Osteoblast (primary cell): Measurements from ENCODE around the gene C19orf53. TPM values are rescaled to one million over a fixed set of nuclear protein-coding genes. Genes with fewer than 3 reads are reported as not detected.

Source experiments
- DNase-seq: peaks from one replicate; pipeline ENCODE4 v3.0.0; 2011; ENCODE audit warnings: low spot score, mixed read lengths; ENCODE audit not compliant: insufficient read length; ENCODE audit errors: missing footprints
- H2AFZ ChIP-seq: 2 replicates; pipeline ENCODE4 v1.6.0; 2011; ENCODE audit warnings: mild to moderate bottlenecking, low read length
- H3K27ac ChIP-seq: 2 replicates; pipeline ENCODE4 v1.5.1; 2011; ENCODE audit warnings: mild to moderate bottlenecking, low read depth, low read length, moderate library complexity
- H3K27me3 ChIP-seq: 2 replicates; pipeline ENCODE4 v1.6.0; 2012; ENCODE audit warnings: mild to moderate bottlenecking, control low read depth, inconsistent platforms, low read length, moderate library complexity; ENCODE audit not compliant: insufficient read depth
- H3K36me3 ChIP-seq: 2 replicates; pipeline ENCODE4 v1.5.1; 2011; ENCODE audit warnings: mild to moderate bottlenecking, low read length, control low read depth, moderate library complexity; ENCODE audit not compliant: insufficient read depth
- H3K4me1 ChIP-seq: 2 replicates; pipeline ENCODE4 v1.5.1; 2011; ENCODE audit warnings: mild to moderate bottlenecking, low read length, control low read depth, moderate library complexity; ENCODE audit not compliant: insufficient read depth
- H3K4me2 ChIP-seq: 2 replicates; pipeline ENCODE4 v1.6.0; 2011; ENCODE audit warnings: mild to moderate bottlenecking, low read length; ENCODE audit not compliant: insufficient read depth
- H3K4me3 ChIP-seq: fragments of 200-600 bp; sonication (generic); 3 replicates; pipeline ENCODE4 v1.5.1; 2012; ENCODE audit warnings: mild to moderate bottlenecking, low read length, inconsistent platforms; ENCODE audit not compliant: insufficient read depth
- H3K79me2 ChIP-seq: 2 replicates; pipeline ENCODE4 v1.6.0; 2012; ENCODE audit warnings: mild to moderate bottlenecking, low read length, control low read depth, inconsistent platforms; ENCODE audit not compliant: insufficient read depth
- H3K9me3 ChIP-seq: 2 replicates; pipeline ENCODE4 v1.5.1; 2011; ENCODE audit warnings: low read depth, low read length, control low read depth
- H4K20me1 ChIP-seq: 2 replicates; pipeline ENCODE4 v1.6.0; 2012; ENCODE audit warnings: mild to moderate bottlenecking, low read length, control low read depth; ENCODE audit not compliant: insufficient read depth
- CTCF ChIP-seq: IDR thresholded peaks from 2 replicates; pipeline ENCODE4 v1.5.1; 2011; ENCODE audit warnings: mild to moderate bottlenecking, low read depth, low read length, moderate library complexity; ENCODE audit errors: extremely low read depth
- total RNA-seq: library from RNA; depleted of rRNA; stranded (reverse); fragments of >200 nt; gene quantifications from 2 replicates; pipeline ENCODE4 v1.2.3, GENCODE V29; 2012

Gene C19orf53
- total RNA-seq, 1 donor = 33.3 TPM

- DNase-seq = no peak
- Histone ChIP-seq H3K9me3 (no peaks in the 10 kb centered on the region), H3K27ac (peak overlapping the region; percentile 33), H3K27me3 (no peaks in the 10 kb centered on the region), H2AFZ (no peak overlapping the region), H3K4me1 (peaks cover 22% of the 10 kb centered on the region), H3K79me2 (peaks cover 5% of the 10 kb centered on the region), H3K4me3 (no peak overlapping the region), H3K36me3 (peaks cover 22% of the 10 kb centered on the region), H3K4me2 (no peak overlapping the region), H4K20me1 (no peaks in the 10 kb centered on the region)
- TF ChIP-seq CTCF = no peak
Measured at GRCh38 chr19:13782537-13782936, 8.3 kb downstream of the C19orf53 start.

GRCh38 chr19:13783565-13784500 is 9.6 kb downstream of the C19orf53 start:
- Histone ChIP-seq H4K20me1 (no peaks in the 10 kb centered on the region), H3K79me2 (no peaks in the 10 kb centered on the region), H3K4me2 (no peak overlapping the region), H2AFZ (no peak overlapping the region), H3K27me3 (no peaks in the 10 kb centered on the region), H3K4me3 (no peak overlapping the region), H3K36me3 (peaks cover 9% of the 10 kb centered on the region), H3K4me1 (peaks cover 35% of the 10 kb centered on the region), H3K27ac (no peak overlapping the region), H3K9me3 (no peaks in the 10 kb centered on the region)
- TF ChIP-seq CTCF = no peak
- no peak for DNase-seq

GRCh38 chr19:13784731-13785452 is 10.6 kb downstream of the C19orf53 start:
- Histone ChIP-seq H3K27ac (peak overlapping the region; percentile 61), H3K27me3 (no peaks in the 10 kb centered on the region), H4K20me1 (no peaks in the 10 kb centered on the region), H3K79me2 (no peaks in the 10 kb centered on the region), H3K4me1 (peaks cover 38% of the 10 kb centered on the region), H3K9me3 (no peaks in the 10 kb centered on the region), H3K4me2 (peak overlapping the region; percentile 62), H2AFZ (peak overlapping the region; percentile 81), H3K4me3 (peak overlapping the region; percentile 3), H3K36me3 (peaks cover under 1% of the 10 kb centered on the region)
- peak; percentile 65 for TF ChIP-seq CTCF
- peak; percentile 82 for DNase-seq

- Histone ChIP-seq H3K79me2 (no peaks in the 10 kb centered on the region), H4K20me1 (no peaks in the 10 kb centered on the region), H3K27me3 (no peaks in the 10 kb centered on the region), H3K27ac (peak overlapping the region; percentile 98), H2AFZ (peak overlapping the region; percentile 42), H3K4me2 (peak overlapping the region; percentile 40), H3K4me3 (no peak overlapping the region), H3K9me3 (no peaks in the 10 kb centered on the region), H3K4me1 (peaks cover 31% of the 10 kb centered on the region), H3K36me3 (no peaks in the 10 kb centered on the region)
- TF ChIP-seq CTCF = no peak
- DNase-seq = peak; percentile 87
Measured at GRCh38 chr19:13788991-13789390, 14.7 kb downstream of the C19orf53 start.
